T-cell (primary cell): Measurements from ENCODE around the gene ADAM10. TPM values are rescaled to one million over a fixed set of nuclear protein-coding genes. Genes with fewer than 3 reads are reported as not detected.

Experiments
- ATAC-seq, 4 experiments: fragments of 200-7000 bp in 3 of 4; fragments of 150-1000 bp in 1 of 4; cut with Tn5 transposase; replicated peaks in 1 of 4; 1 replicate in 3 of 4; 2 replicates in 1 of 4; pipeline ENCODE4 v1.10.0; 2021; ENCODE audit warnings: moderate library complexity in 3 of 4, mild to moderate bottlenecking in 2 of 4, moderate number of reproducible peaks in 1 of 4
- CTCF ChIA-PET, 2 donors: fragments of 300-600 bp; sonication (Branson Sonifier 250); formaldehyde crosslinking; loops; one replicate each; lab custom pipeline; 2022; ENCODE audit warnings: antibody characterized with exemption in 2 of 2; lab: Charles Lee
- POLR2A ChIA-PET, 2 donors: fragments of 300-600 bp; sonication (Branson Sonifier 250); formaldehyde crosslinking; loops; one replicate each; lab custom pipeline; 2022; ENCODE audit warnings: antibody characterized with exemption in 2 of 2; lab: Charles Lee
- DNase-seq, 35 experiments: peaks; one replicate each; pipeline versions ENCODE4 v3.0.0 to v3.0.0-alpha.2; 2013 to 2023
- H3K27ac ChIP-seq: one replicate; pipeline ENCODE4 v1.5.1; 2013; ENCODE audit warnings: low read length
- H3K27me3 ChIP-seq, 2 experiments: replicated peaks in 1 of 2; 1 replicate in 1 of 2; 2 replicates in 1 of 2; pipeline versions ENCODE4 v1.6.1 to v1.7.0; 2013; ENCODE audit warnings: low read length in 1 of 2, mixed read lengths in 1 of 2; ENCODE audit not compliant: control insufficient read depth in 2 of 2, insufficient read depth in 2 of 2; ENCODE audit errors: extremely low read depth in 1 of 2
- H3K36me3 ChIP-seq, 2 donors: 1 replicate in 1 of 2; 2 replicates in 1 of 2; pipeline versions ENCODE4 v1.6.1 to v1.7.0; 2013; ENCODE audit warnings: low read length in 1 of 2; ENCODE audit not compliant: control insufficient read depth in 2 of 2, insufficient read depth in 1 of 2; ENCODE audit errors: extremely low read depth in 1 of 2
- H3K4me1 ChIP-seq, 2 experiments: 1 replicate in 1 of 2; 2 replicates in 1 of 2; pipeline versions ENCODE4 v1.6.1 to v1.7.0; 2013; ENCODE audit warnings: low read length in 2 of 2, mixed read lengths in 1 of 2; ENCODE audit not compliant: insufficient read depth in 2 of 2, control insufficient read depth in 1 of 2; ENCODE audit errors: extremely low read depth in 1 of 2
- H3K4me3 ChIP-seq, 2 donors: 1 replicate in 1 of 2; 2 replicates in 1 of 2; pipeline versions ENCODE4 v1.5.1 to v1.7.0; 2013; ENCODE audit warnings: mild to moderate bottlenecking in 2 of 2, low read length in 1 of 2, moderate library complexity in 1 of 2; ENCODE audit not compliant: control insufficient read depth in 1 of 2; ENCODE audit errors: extremely low read depth in 1 of 2
- H3K9me3 ChIP-seq: 2 replicates; pipeline ENCODE4 v1.7.0; 2013
- H3K27ac Mint-ChIP-seq, 2 donors: one replicate each; pipeline ENCODE4 v1.8.0; 2020 to 2021; ENCODE audit warnings: mild to moderate bottlenecking in 2 of 2, mixed read lengths in 2 of 2
- H3K27me3 Mint-ChIP-seq, 2 donors: one replicate each; pipeline ENCODE4 v1.8.0; 2021 to 2022; ENCODE audit warnings: mixed read lengths in 2 of 2
- H3K36me3 Mint-ChIP-seq: one replicate; pipeline ENCODE4 v1.8.0; 2021; ENCODE audit warnings: mixed read lengths
- H3K4me1 Mint-ChIP-seq, 3 donors: one replicate each; pipeline ENCODE4 v1.8.0; 2020 to 2022; ENCODE audit warnings: mixed read lengths in 3 of 3, mild to moderate bottlenecking in 1 of 3
- H3K4me3 Mint-ChIP-seq, 3 donors: one replicate each; pipeline ENCODE4 v1.8.0; 2020 to 2022; ENCODE audit warnings: mild to moderate bottlenecking in 3 of 3, mixed read lengths in 3 of 3, moderate library complexity in 3 of 3
- H3K9me3 Mint-ChIP-seq, 3 donors: one replicate each; pipeline ENCODE4 v1.8.0; 2020 to 2022; ENCODE audit warnings: mixed read lengths in 3 of 3
- WGBS: methylation state at CpG from one replicate; pipeline ENCODE4 v1.1.5; 2013; ENCODE audit warnings: missing lambda C conversion rate; ENCODE audit not compliant: insufficient coverage; 5-methylcytosine and 5-hydroxymethylcytosine counted together
- total RNA-seq, 35 experiments: library from RNA in 6 of 35; stranded (reverse) in 6 of 35; fragments of 120-200 nt in 1 of 35; gene quantifications; one replicate each; pipeline versions ENCODE4 v1.2.1 to v1.2.4 and lab custom pipeline; 2013 to 2026

ADAM10 gene
- total RNA-seq, 5 donors from 2014 or later (not counting 1 experiment from before 2014, with no cell fraction given): 99.5 to 146 (median 113) TPM

GRCh38 chr15:58545307-58546065, 204.0 kb downstream of the ADAM10 start:
- ChIA-PET CTCF (interaction anchor here in 1 of 2 donors (0.7 kb wide), 1 partner anchor 365 kb away, joined by 3 read pairs; no protein-coding TSS in a partner anchor), POLR2A (interaction anchor here in 1 of 2 donors (0.6 kb wide), 1 partner anchor 28 kb away, joined by 3 read pairs; no protein-coding TSS in a partner anchor)

GRCh38 chr15:58544756-58545155, 204.8 kb downstream of the ADAM10 start:
- Mint-ChIP-seq H3K4me3 (peak overlapping the region in 1 of 3 donors; percentile 25), H3K27me3 (no peaks in the 10 kb centered on the region), H3K9me3 (no peaks in the 10 kb centered on the region), H3K4me1 (peaks cover 19 to 40% (median 23%) of the 10 kb centered on the region in 3 donors), H3K36me3 (no peaks in the 10 kb centered on the region), H3K27ac (peak overlapping the region in 1 of 2 donors; percentile 85)
- H3K4me3 ChIP-seq: no peak overlapping the region
- H3K9me3 ChIP-seq: no peaks in the 10 kb centered on the region
- ChIA-PET CTCF (interaction anchor here in 1 of 2 donors (0.7 kb wide), 1 partner anchor 365 kb away, joined by 3 read pairs; no protein-coding TSS in a partner anchor), POLR2A (interaction anchor here in 1 of 2 donors (0.6 kb wide), 1 partner anchor 28 kb away, joined by 3 read pairs; no protein-coding TSS in a partner anchor)
- no peak overlapping the region for H3K27ac ChIP-seq
- no peaks in the 10 kb centered on the region for H3K36me3 ChIP-seq
- H3K27me3 ChIP-seq: no peaks in the 10 kb centered on the region
- no peak for ATAC-seq
- peaks cover 7 to 19% of the 10 kb centered on the region in 2 experiments for H3K4me1 ChIP-seq
- no peak for DNase-seq
- WGBS: no CpG with 5 or more reads among the region's 5 CpGs

More at GRCh38 chr15:58545307-58546065, 204.0 kb downstream of the ADAM10 start:
- Histone ChIP-seq H3K27ac (no peak overlapping the region), H3K27me3 (no peaks in the 10 kb centered on the region), H3K4me1 (peaks cover 7 to 19% of the 10 kb centered on the region in 2 experiments), H3K4me3 (no peak overlapping the region), H3K36me3 (no peaks in the 10 kb centered on the region), H3K9me3 (no peaks in the 10 kb centered on the region)
- WGBS: 98% methylated on average over 11 of the region's 18 CpGs
- peak; percentile 52 to 82 (median 74) for ATAC-seq
- peak overlapping the region; percentile 79 to 85 for H3K27ac Mint-ChIP-seq
- DNase-seq: peak in 4 of 35 experiments; percentile 7 to 23 (median 14)
- peaks cover 19 to 34% (median 25%) of the 10 kb centered on the region in 3 donors for H3K4me1 Mint-ChIP-seq
- no peaks in the 10 kb centered on the region for H3K9me3 Mint-ChIP-seq
- no peaks in the 10 kb centered on the region for H3K27me3 Mint-ChIP-seq
- H3K36me3 Mint-ChIP-seq: no peaks in the 10 kb centered on the region
- H3K4me3 Mint-ChIP-seq: peak overlapping the region in 1 of 3 donors; percentile 25

GRCh38 chr15:58543664-58544335, 205.7 kb downstream of the ADAM10 start:
- WGBS: 81% methylated on average over 3 of the region's 17 CpGs
- Histone ChIP-seq H3K9me3 (no peaks in the 10 kb centered on the region), H3K36me3 (no peaks in the 10 kb centered on the region), H3K27ac (no peak overlapping the region), H3K4me3 (no peak overlapping the region), H3K4me1 (peaks cover 7 to 19% of the 10 kb centered on the region in 2 experiments), H3K27me3 (no peaks in the 10 kb centered on the region)
- no peak overlapping the region for H3K4me3 Mint-ChIP-seq
- H3K27me3 Mint-ChIP-seq: no peaks in the 10 kb centered on the region
- no peak for DNase-seq
- no peak overlapping the region for H3K27ac Mint-ChIP-seq
- H3K36me3 Mint-ChIP-seq: no peaks in the 10 kb centered on the region
- no peaks in the 10 kb centered on the region for H3K9me3 Mint-ChIP-seq
- ChIA-PET CTCF (no interaction called here), POLR2A (no interaction called here)
- H3K4me1 Mint-ChIP-seq: peaks cover 19 to 42% (median 23%) of the 10 kb centered on the region in 3 donors
- ATAC-seq: no peak

- Mint-ChIP-seq H3K4me1 (peaks cover 18 to 33% (median 19%) of the 10 kb centered on the region in 3 donors), H3K27me3 (no peaks in the 10 kb centered on the region), H3K36me3 (no peaks in the 10 kb centered on the region), H3K27ac (no peak overlapping the region), H3K9me3 (no peaks in the 10 kb centered on the region), H3K4me3 (no peak overlapping the region)
- no peak for ATAC-seq
- WGBS: 79% methylated on average over 4 of the region's 22 CpGs
- ChIA-PET POLR2A (interaction anchor here in 1 of 2 donors (0.6 kb wide), 1 partner anchor 753 kb away, joined by 3 read pairs; no protein-coding TSS in a partner anchor), CTCF (interaction anchor here in 1 of 2 donors (0.6 kb wide), 1 partner anchor 8 kb away, joined by 3 read pairs; no protein-coding TSS in a partner anchor)
- no peaks in the 10 kb centered on the region for H3K9me3 ChIP-seq
- no peak overlapping the region for H3K4me3 ChIP-seq
- no peak overlapping the region for H3K27ac ChIP-seq
- no peaks in the 10 kb centered on the region for H3K36me3 ChIP-seq
- H3K27me3 ChIP-seq: peaks cover 0 to 3% of the 10 kb centered on the region in 2 experiments
- DNase-seq: no peak
- peaks cover 7 to 19% of the 10 kb centered on the region in 2 experiments for H3K4me1 ChIP-seq
Observed at GRCh38 chr15:58541410-58542087, 208.0 kb downstream of the ADAM10 start.

- Histone ChIP-seq H3K4me3 (no peak overlapping the region), H3K27ac (no peak overlapping the region), H3K36me3 (no peaks in the 10 kb centered on the region), H3K27me3 (peaks cover 0 to 3% of the 10 kb centered on the region in 2 experiments), H3K9me3 (no peaks in the 10 kb centered on the region), H3K4me1 (peaks cover 0 to 2% of the 10 kb centered on the region in 2 experiments)
- peaks cover under 1 to 17% (median under 1%) of the 10 kb centered on the region in 3 donors for H3K4me1 Mint-ChIP-seq
- ATAC-seq (no peak), DNase-seq (no peak)
- no CpG with 5 or more reads among the region's 1 CpG for WGBS
- ChIA-PET CTCF (no interaction called here), POLR2A (no interaction called here)
- no peak overlapping the region for H3K27ac Mint-ChIP-seq
- no peak overlapping the region for H3K4me3 Mint-ChIP-seq
- H3K27me3 Mint-ChIP-seq: no peaks in the 10 kb centered on the region
- no peaks in the 10 kb centered on the region for H3K9me3 Mint-ChIP-seq
- H3K36me3 Mint-ChIP-seq: no peaks in the 10 kb centered on the region
Observed at GRCh38 chr15:58539548-58539947, 210.0 kb downstream of the ADAM10 start.

GRCh38 chr15:58538901-58539300, 210.6 kb downstream of the ADAM10 start:
- Mint-ChIP-seq H3K27ac (no peak overlapping the region), H3K9me3 (no peaks in the 10 kb centered on the region), H3K4me3 (no peak overlapping the region), H3K4me1 (peaks cover 0 to 17% (median 0%) of the 10 kb centered on the region in 3 donors), H3K36me3 (no peaks in the 10 kb centered on the region), H3K27me3 (no peaks in the 10 kb centered on the region)
- Histone ChIP-seq H3K36me3 (no peaks in the 10 kb centered on the region), H3K4me3 (no peak overlapping the region), H3K4me1 (no peaks in the 10 kb centered on the region), H3K27me3 (peaks cover 0 to 3% of the 10 kb centered on the region in 2 experiments), H3K27ac (no peak overlapping the region), H3K9me3 (no peaks in the 10 kb centered on the region)
- ChIA-PET CTCF (no interaction called here), POLR2A (no interaction called here)
- no peak for DNase-seq
- no peak for ATAC-seq
- no CpG with 5 or more reads among the region's 3 CpGs for WGBS
